IMR-90 (cell line): ENCODE measurements around the gene PREP. TPM values are rescaled to one million over a fixed set of nuclear protein-coding genes. Genes with fewer than 3 reads are reported as not detected.

Experiments used
- ATAC-seq: fragments of 200-7000 bp; cut with Tn5 transposase; 2 replicates; pipeline ENCODE4 v1.9.1; 2020; ENCODE audit warnings: low read depth, mild to moderate bottlenecking, moderate library complexity
- BruUV-seq: library from RNA; stranded (reverse); fragments of 400-500 nt; replicated peaks from 2 replicates; lab custom pipeline; 2021; lab: Mats Ljungman, UMichigan
- CTCF ChIA-PET: fragments of 300-600 bp; formaldehyde crosslinking; extraction: SDS; loops from one replicate; lab custom pipeline; 2021; ENCODE audit warnings: antibody characterized with exemption; lab: Yijun Ruan, JAX
- POLR2A ChIA-PET: fragments of 300-600 bp; sonication (Branson Sonifier 250); formaldehyde crosslinking; loops from one replicate; lab custom pipeline; 2022; ENCODE audit warnings: antibody characterized with exemption; ENCODE audit not compliant: unreplicated experiment; lab: Charles Lee
- DNase-seq: peaks from one replicate; pipeline ENCODE4 v3.0.0; 2013
- H2AFZ ChIP-seq: replicated peaks from 2 replicates; pipeline ENCODE3; 2013; ENCODE audit warnings: low read length, mild to moderate bottlenecking; ENCODE audit not compliant: poor library complexity
- H2AK5ac ChIP-seq: 2 replicates; pipeline ENCODE4 v1.6.1; 2013; ENCODE audit warnings: low read depth, low read length, inconsistent platforms
- H2AK9ac ChIP-seq: replicated peaks from 2 replicates; pipeline ENCODE3; 2013; ENCODE audit warnings: mild to moderate bottlenecking, low read depth, low read length, moderate library complexity; ENCODE audit not compliant: poor library complexity
- H2BK120ac ChIP-seq: 2 replicates; pipeline ENCODE4 v1.6.1; 2013; ENCODE audit warnings: low read depth, low read length, inconsistent platforms
- H2BK15ac ChIP-seq: 3 replicates; pipeline ENCODE4 v1.6.1; 2013; ENCODE audit warnings: low read depth, low read length, inconsistent platforms
- H2BK20ac ChIP-seq: 2 replicates; pipeline ENCODE4 v1.6.1; 2013; ENCODE audit warnings: low read depth, mild to moderate bottlenecking, inconsistent platforms, low read length, moderate library complexity
- H2BK5ac ChIP-seq: 2 replicates; pipeline ENCODE4 v1.6.1; 2013; ENCODE audit warnings: mild to moderate bottlenecking, low read depth, low read length, inconsistent platforms; ENCODE audit not compliant: poor library complexity, severe bottlenecking
- H3K14ac ChIP-seq: replicated peaks from 2 replicates; pipeline ENCODE4 v1.6.1; 2013; ENCODE audit warnings: low read depth, low read length, inconsistent platforms
- H3K18ac ChIP-seq: 2 replicates; pipeline ENCODE4 v1.6.1; 2013; ENCODE audit warnings: low read depth, low read length, control low read depth
- H3K23ac ChIP-seq: 2 replicates; pipeline ENCODE4 v1.6.1; 2013; ENCODE audit warnings: low read depth, low read length, inconsistent platforms
- H3K27ac ChIP-seq: 2 replicates; pipeline ENCODE4 v1.5.1; 2013; ENCODE audit warnings: mild to moderate bottlenecking, control low read depth, low read length; ENCODE audit not compliant: insufficient read depth
- H3K27me3 ChIP-seq: 2 replicates; pipeline ENCODE4 v1.6.1; 2013; ENCODE audit warnings: low read length; ENCODE audit not compliant: control insufficient read depth, insufficient read depth
- H3K36me3 ChIP-seq: 2 replicates; pipeline ENCODE4 v1.6.1; 2013; ENCODE audit warnings: low read length, mixed read lengths; ENCODE audit not compliant: control insufficient read depth, insufficient read depth
- H3K4ac ChIP-seq: 2 replicates; pipeline ENCODE4 v1.6.1; 2013; ENCODE audit warnings: low read depth, low read length, inconsistent platforms
- H3K4me1 ChIP-seq: 2 replicates; pipeline ENCODE4 v1.6.1; 2013; ENCODE audit warnings: low read length, mixed read lengths; ENCODE audit not compliant: control insufficient read depth, insufficient read depth
- H3K4me2 ChIP-seq: 2 replicates; pipeline ENCODE4 v1.6.1; 2013; ENCODE audit warnings: low read depth, mild to moderate bottlenecking, control low read depth, low read length, moderate library complexity
- H3K4me3 ChIP-seq: 2 replicates; pipeline ENCODE4 v1.5.1; 2013; ENCODE audit warnings: low read depth, mild to moderate bottlenecking, control low read depth, low read length, moderate library complexity; ENCODE audit not compliant: insufficient read depth
- H3K56ac ChIP-seq: 2 replicates; pipeline ENCODE4 v1.6.1; 2013; ENCODE audit warnings: low read length, inconsistent platforms; ENCODE audit not compliant: insufficient read depth; ENCODE audit errors: extremely low read depth
- H3K79me1 ChIP-seq, 2 experiments: 2 replicates each; pipeline ENCODE4 v1.6.1; 2013; ENCODE audit warnings: low read length in 2 of 2, inconsistent platforms in 1 of 2, low read depth in 1 of 2
- H3K9ac ChIP-seq: 2 replicates; pipeline ENCODE4 v1.6.1; 2013; ENCODE audit warnings: low read depth, low read length, control low read depth
- H3K9me1 ChIP-seq: 2 replicates; pipeline ENCODE4 v1.6.1; 2013; ENCODE audit warnings: low read length, inconsistent platforms; ENCODE audit not compliant: insufficient read depth
- H3K9me3 ChIP-seq: 2 replicates; pipeline ENCODE4 v1.6.1; 2013; ENCODE audit warnings: low read length; ENCODE audit not compliant: control insufficient read depth, insufficient read depth
- H4K20me1 ChIP-seq: 2 replicates; pipeline ENCODE4 v1.6.1; 2013; ENCODE audit warnings: low read length, inconsistent platforms; ENCODE audit not compliant: insufficient read depth
- H4K5ac ChIP-seq: 2 replicates; pipeline ENCODE4 v1.6.1; 2013; ENCODE audit warnings: mild to moderate bottlenecking, low read depth, low read length, control low read depth
- H4K8ac ChIP-seq, 2 experiments: 2 replicates each; pipeline ENCODE4 v1.6.1; 2013; ENCODE audit warnings: low read depth in 2 of 2, low read length in 2 of 2, control low read depth in 1 of 2, inconsistent platforms in 1 of 2
- H4K91ac ChIP-seq: 2 replicates; pipeline ENCODE4 v1.6.1; 2013; ENCODE audit warnings: low read depth, low read length, inconsistent platforms; ENCODE audit not compliant: insufficient read depth
- CHD1 ChIP-seq: IDR thresholded peaks from 2 replicates; pipeline ENCODE4 v1.6.1; 2012; ENCODE audit warnings: low read depth, low read length, improper control_type of control experiment
- CTCF ChIP-seq: conservative IDR thresholded peaks from 2 replicates; pipeline ENCODE4 v1.5.1; 2012; ENCODE audit warnings: mild to moderate bottlenecking, low read depth, low read length, improper control_type of control experiment
- NFE2L2 ChIP-seq: fragments of 150-350 bp; IDR thresholded peaks from 2 replicates; pipeline ENCODE4 v1.6.1; 2016; ENCODE audit warnings: low read depth, mild to moderate bottlenecking, low read length
- RAD21 ChIP-seq: IDR thresholded peaks from 2 replicates; pipeline ENCODE4 v1.6.1; 2012; ENCODE audit warnings: low read length, improper control_type of control experiment
- RCOR1 ChIP-seq: IDR thresholded peaks from 2 replicates; pipeline ENCODE4 v1.6.1; 2012; ENCODE audit warnings: mild to moderate bottlenecking, low read length, improper control_type of control experiment; ENCODE audit not compliant: insufficient replicate concordance
- WGBS, 2 experiments: methylation state at CpG; one replicate each; pipeline versions ENCODE4 v1.1.5 to v1.1.7; 2013; ENCODE audit warnings: missing lambda C conversion rate in 2 of 2; ENCODE audit not compliant: insufficient read length in 1 of 2; ENCODE audit errors: extremely low coverage in 2 of 2; 5-methylcytosine and 5-hydroxymethylcytosine counted together
- dilution Hi-C: fragments of 300-500 bp; cut with HindIII; formaldehyde crosslinking; loops from one replicate; pipeline ENCODE4 v1.14.3; 2018; ENCODE audit warnings: low sequenced_read_pairs; ENCODE audit not compliant: unreplicated experiment
- in situ Hi-C: fragments of 300-500 bp; cut with MboI; formaldehyde crosslinking; loops from 3 replicates; pipeline ENCODE4 v1.14.3; 2019; ENCODE audit warnings: low sequenced_read_pairs, inconsistent platforms, mixed read lengths
- intact Hi-C: fragments of 100-400 bp; cut with micrococcal nuclease; formaldehyde crosslinking; loops from 2 replicates; pipeline ENCODE4 v1.10.0; 2022
- polyA plus RNA-seq, 3 experiments: library from polyadenylated mRNA; depleted of rRNA; stranded (reverse); fragments of >200 nt; gene quantifications; 2 replicates each; pipeline ENCODE4 v1.2.3, GENCODE V29; 2012; ENCODE audit warnings: low replicate concordance in 1 of 3
- total RNA-seq: library from RNA; depleted of rRNA; stranded (reverse); fragments of >200 nt; gene quantifications from 2 replicates; pipeline ENCODE4 v1.2.3, GENCODE V29; 2012

Gene PREP
- total and polyA plus RNA-seq, 2 of the 4 experiments (the other 2 are of a cell fraction): 21.0 to 25.7 TPM

- dilution Hi-C loops (no loop called here), intact Hi-C loops (no loop called here)
- CTCF ChIA-PET: interaction anchor here (1.2 kb wide), 1 partner anchor 12 kb away, joined by 6 read pairs; no protein-coding TSS in a partner anchor
Observed at GRCh38 chr6:105375797-105376196, 27.1 kb downstream of the PREP start.

More at GRCh38 chr6:105375797-105376196, 27.1 kb downstream of the PREP start:
- TF ChIP-seq CTCF (no peak), RAD21 (no peak), CHD1 (no peak), NFE2L2 (no peak), RCOR1 (no peak)
- H3K36me3 ChIP-seq: peaks cover 19% of the 10 kb centered on the region
- DNase-seq: no peak
- H4K5ac ChIP-seq: no peak overlapping the region
- no peaks in the 10 kb centered on the region for H3K4me1 ChIP-seq
- H3K4ac ChIP-seq: no peak overlapping the region
- H2BK5ac ChIP-seq: no peak overlapping the region
- in situ Hi-C loops: no loop called here
- ATAC-seq: no peak
- no peak overlapping the region for H3K4me3 ChIP-seq
- no peaks in the 10 kb centered on the region for H3K9me3 ChIP-seq
- no peak overlapping the region for H3K18ac ChIP-seq
- POLR2A ChIA-PET: no interaction called here
- no peaks in the 10 kb centered on the region for H3K27me3 ChIP-seq
- H2AK9ac ChIP-seq: no peak overlapping the region
- H3K27ac ChIP-seq: no peak overlapping the region
- WGBS, 2 experiments: no CpG with 5 or more reads among the region's 3 CpGs
- no peak overlapping the region for H3K9ac ChIP-seq
- peaks cover 8% of the 10 kb centered on the region for H3K9me1 ChIP-seq
- H2AK5ac ChIP-seq: no peak overlapping the region
- no peak overlapping the region for H3K23ac ChIP-seq
- no peak overlapping the region for H3K14ac ChIP-seq
- H2BK15ac ChIP-seq: no peak overlapping the region
- no TSS peak for BruUV-seq
- H3K4me2 ChIP-seq: no peak overlapping the region
- no peak overlapping the region for H2BK20ac ChIP-seq
- H2BK120ac ChIP-seq: no peak overlapping the region
- no peak overlapping the region for H3K56ac ChIP-seq
- no peaks in the 10 kb centered on the region for H4K20me1 ChIP-seq
- H2AFZ ChIP-seq: no peak overlapping the region
- H3K79me1 ChIP-seq: peaks cover 7 to 25% of the 10 kb centered on the region in 2 experiments; a peak in 3 of 4 replicates
- H4K91ac ChIP-seq: no peak overlapping the region
- H4K8ac ChIP-seq: no peak overlapping the region
